Endodermal cell (in vitro differentiated cells): Measurements from ENCODE around the gene FCN2. TPM values are rescaled to one million over a fixed set of nuclear protein-coding genes. Genes with fewer than 3 reads are reported as not detected.

Experiments
- DNase-seq: peaks from one replicate; pipeline ENCODE4 v3.0.0-alpha.2; 2017
- H3K27ac ChIP-seq: 2 replicates; pipeline ENCODE4 v1.5.1; 2013; ENCODE audit warnings: mild to moderate bottlenecking, low read depth, low read length, moderate library complexity
- H3K27me3 ChIP-seq: 2 replicates; pipeline ENCODE4 v1.6.1; 2013; ENCODE audit warnings: mild to moderate bottlenecking, low read length, moderate library complexity; ENCODE audit not compliant: insufficient read depth, control insufficient read depth, poor library complexity, severe bottlenecking
- H3K36me3 ChIP-seq: 2 replicates; pipeline ENCODE4 v1.7.0; 2013; ENCODE audit warnings: mild to moderate bottlenecking, low read length, moderate library complexity; ENCODE audit not compliant: control insufficient read depth, insufficient read depth
- H3K4me1 ChIP-seq: one replicate; pipeline ENCODE4 v1.7.0; 2013; ENCODE audit warnings: low read length; ENCODE audit not compliant: control insufficient read depth, insufficient read depth
- H3K4me3 ChIP-seq: 2 replicates; pipeline ENCODE4 v1.5.1; 2013; ENCODE audit warnings: mild to moderate bottlenecking, low read length, moderate library complexity
- H3K9ac ChIP-seq: 2 replicates; pipeline ENCODE4 v1.6.1; 2013; ENCODE audit warnings: mild to moderate bottlenecking, low read length, moderate library complexity; ENCODE audit not compliant: poor library complexity, severe bottlenecking; ENCODE audit errors: extremely low read depth
- H3K9me3 ChIP-seq: 2 replicates; pipeline ENCODE4 v1.6.1; 2013; ENCODE audit warnings: mild to moderate bottlenecking, low read length, moderate library complexity; ENCODE audit not compliant: control insufficient read depth
- H3K27ac Mint-ChIP-seq: 2 replicates; pipeline ENCODE4 v1.8.0; 2020; ENCODE audit warnings: mixed read lengths
- H3K27me3 Mint-ChIP-seq: 2 replicates; pipeline ENCODE4 v1.8.0; 2021; ENCODE audit warnings: mild to moderate bottlenecking, mixed read lengths; ENCODE audit not compliant: insufficient read depth
- H3K36me3 Mint-ChIP-seq: 2 replicates; pipeline ENCODE4 v1.8.0; 2020; ENCODE audit warnings: low read depth, mixed read lengths
- H3K4me1 Mint-ChIP-seq: 2 replicates; pipeline ENCODE4 v1.8.0; 2020; ENCODE audit warnings: mixed read lengths
- H3K4me3 Mint-ChIP-seq: 2 replicates; pipeline ENCODE4 v1.8.0; 2020; ENCODE audit warnings: mild to moderate bottlenecking, moderate library complexity, mixed read lengths
- H3K9me3 Mint-ChIP-seq: 2 replicates; pipeline ENCODE4 v1.8.0; 2020; ENCODE audit warnings: mild to moderate bottlenecking, mixed read lengths
- CTCF ChIP-seq: fragments of 200-600 bp; sonication (generic); conservative IDR thresholded peaks from 2 replicates; pipeline ENCODE4 v1.5.0; 2021; ENCODE audit warnings: antibody characterized with exemption, mild to moderate bottlenecking
- WGBS, 2 experiments: methylation state at CpG; one replicate each; pipeline versions ENCODE4 v1.1.5 to v1.1.7; 2013; ENCODE audit warnings: missing lambda C conversion rate in 2 of 2, mixed read lengths in 1 of 2; ENCODE audit not compliant: insufficient coverage in 1 of 2, insufficient read length in 1 of 2; 5-methylcytosine and 5-hydroxymethylcytosine counted together
- total RNA-seq, 2 donors: library from RNA; stranded (reverse); fragmentation: NEBNext Ultra II Directional in 1 of 2; extraction: Animal tissue kit (Norgen Biotek cat#: 25700) in 1 of 2; gene quantifications; 2 replicates in 1 of 2; 3 replicates in 1 of 2; pipeline ENCODE4 v1.2.1, GENCODE V29; 2021

Gene FCN2
- total RNA-seq, 2 donors from 2014 or later: not detected

- Histone ChIP-seq H3K9me3 (peaks cover 4% of the 10 kb centered on the region), H3K4me1 (no peaks in the 10 kb centered on the region), H3K36me3 (no peaks in the 10 kb centered on the region), H3K9ac (no peak overlapping the region), H3K27me3 (no peaks in the 10 kb centered on the region), H3K4me3 (no peak overlapping the region), H3K27ac (no peak overlapping the region)
- Mint-ChIP-seq H3K4me3 (no peak overlapping the region), H3K4me1 (no peaks in the 10 kb centered on the region), H3K36me3 (peaks cover 16% of the 10 kb centered on the region), H3K9me3 (no peaks in the 10 kb centered on the region), H3K27ac (no peak overlapping the region), H3K27me3 (no peaks in the 10 kb centered on the region)
- DNase-seq: no peak
- WGBS, 2 experiments: 96 to 100% methylated on average over 13 to 18 of the region's 18 CpGs
- TF ChIP-seq CTCF: no peak
Observed at GRCh38 chr9:134843740-134844139, 36.9 kb upstream of the FCN2 start.

GRCh38 chr9:134844821-134845220 is 35.8 kb upstream of the FCN2 start:
- Mint-ChIP-seq H3K27me3 (no peaks in the 10 kb centered on the region), H3K4me1 (no peaks in the 10 kb centered on the region), H3K9me3 (no peaks in the 10 kb centered on the region), H3K4me3 (no peak overlapping the region), H3K27ac (no peak overlapping the region), H3K36me3 (peaks cover 16% of the 10 kb centered on the region)
- TF ChIP-seq CTCF: no peak
- Histone ChIP-seq H3K36me3 (no peaks in the 10 kb centered on the region), H3K27me3 (no peaks in the 10 kb centered on the region), H3K4me3 (no peak overlapping the region), H3K9me3 (peaks cover 13% of the 10 kb centered on the region), H3K27ac (no peak overlapping the region), H3K4me1 (no peaks in the 10 kb centered on the region), H3K9ac (no peak overlapping the region)
- DNase-seq: no peak
- 90 to 94% methylated on average over 6 to 8 of the region's 8 CpGs for WGBS, 2 experiments

GRCh38 chr9:134846187-134846586 is 34.4 kb upstream of the FCN2 start:
- TF ChIP-seq CTCF: no peak
- Histone ChIP-seq H3K36me3 (no peaks in the 10 kb centered on the region), H3K9me3 (peaks cover 26% of the 10 kb centered on the region), H3K4me3 (no peak overlapping the region), H3K9ac (no peak overlapping the region), H3K27ac (no peak overlapping the region), H3K4me1 (no peaks in the 10 kb centered on the region), H3K27me3 (no peaks in the 10 kb centered on the region)
- Mint-ChIP-seq H3K27me3 (no peaks in the 10 kb centered on the region), H3K36me3 (peaks cover 16% of the 10 kb centered on the region), H3K4me1 (no peaks in the 10 kb centered on the region), H3K27ac (no peak overlapping the region), H3K4me3 (no peak overlapping the region), H3K9me3 (no peaks in the 10 kb centered on the region)
- WGBS, 2 experiments: 93 to 95% methylated on average over 10 to 16 of the region's 16 CpGs
- no peak for DNase-seq
